Vagina (tissue), 2 donors: Measurements from ENCODE around the gene ZNF280D.

Source experiments
- CTCF ChIP-seq, 3 experiments: fragments of 450-650 bp in 2 of 3; fragments of 200-600 bp in 1 of 3; sonication (generic) in 1 of 3; IDR thresholded peaks; one replicate each; pipeline ENCODE4 v1.5.1; 2017 to 2019; ENCODE audit warnings: antibody characterized with exemption in 3 of 3, mild to moderate bottlenecking in 2 of 3, moderate library complexity in 2 of 3
- POLR2A ChIP-seq, 2 donors: fragments of 450-650 bp; IDR thresholded peaks; one replicate each; pipeline ENCODE4 v1.6.1; 2017; ENCODE audit warnings: antibody characterized with exemption in 2 of 2, mild to moderate bottlenecking in 2 of 2, moderate library complexity in 2 of 2
- POLR2AphosphoS5 ChIP-seq, 2 donors: sonication (generic); formaldehyde crosslinking; IDR thresholded peaks; one replicate each; pipeline ENCODE4 v1.9.0; 2017; ENCODE audit warnings: antibody characterized with exemption in 2 of 2, mild to moderate bottlenecking in 2 of 2, low read depth in 1 of 2; ENCODE audit not compliant: insufficient read depth in 1 of 2

DNA sequence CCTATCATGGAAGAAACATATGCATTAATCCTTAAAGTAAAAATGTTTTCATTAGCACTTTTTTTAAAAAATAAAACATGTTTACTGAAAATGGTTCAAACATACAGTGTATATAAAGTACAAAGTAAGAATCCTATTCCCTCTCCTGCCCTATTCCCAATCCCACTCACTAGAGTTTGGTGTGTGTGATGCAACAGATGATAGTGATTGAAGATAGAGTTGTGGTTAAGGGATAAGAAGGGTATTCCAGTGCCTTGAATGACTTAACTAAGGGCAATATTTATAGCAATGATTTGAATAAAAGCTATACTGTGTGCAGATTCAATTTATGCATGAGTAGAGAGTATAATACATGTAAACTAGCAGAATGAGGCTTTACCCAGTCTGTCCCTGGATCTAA lies 18.1 kb downstream of the ZNF280D start:
- no peak for TF ChIP-seq CTCF (IDR thresholded peaks at IDR 0.05)
- no peak for TF ChIP-seq POLR2AphosphoS5 (IDR thresholded peaks at IDR 0.05; ENCODE audit: insufficient read depth in 1 of 2, low read depth in 1 of 2)
- no peak for TF ChIP-seq POLR2A (IDR thresholded peaks at IDR 0.05)
